HCT116 (cell line): ENCODE measurements around the gene CAVIN1. TPM values are rescaled to one million over a fixed set of nuclear protein-coding genes. Genes with fewer than 3 reads are reported as not detected.

Source experiments
- ATAC-seq: fragments of 200-7000 bp; cut with Tn5 transposase; 2 replicates; pipeline ENCODE4 v1.9.1; 2020; ENCODE audit warnings: mild to moderate bottlenecking, moderate library complexity
- BruUV-seq: library from RNA; stranded (reverse); fragments of 400-500 nt; replicated peaks from 2 replicates; lab custom pipeline; 2021; lab: Mats Ljungman, UMichigan
- CTCF ChIA-PET: fragments of 300-600 bp; sonication (Branson Sonifier 250); formaldehyde crosslinking; loops from one replicate; lab custom pipeline; 2021; ENCODE audit warnings: antibody characterized with exemption; lab: Charles Lee
- POLR2A ChIA-PET: fragments of 300-600, 350-600 bp; sonication (Branson Sonifier 250); formaldehyde crosslinking; loops from one replicate; lab custom pipeline; 2021; ENCODE audit warnings: antibody characterized with exemption; lab: Charles Lee
- RAD21 ChIA-PET, 2 experiments: fragments of 300-600 bp; sonication (Branson Sonifier 250); formaldehyde crosslinking; loops; one replicate each; lab custom pipeline; 2023; ENCODE audit warnings: low total read pairs in 2 of 2; ENCODE audit not compliant: uncharacterized antibody in 2 of 2, unreplicated experiment in 2 of 2, low non-redundant PET in 1 of 2; lab: Charles Lee
- DNase-seq: peaks from one replicate; pipeline ENCODE4 v3.0.0-alpha.2; 2010; ENCODE audit warnings: low read depth, low spot score
- H2AFZ ChIP-seq: fragments of 200-600 bp; shearing (Covaris generic), sonication (generic); 2 replicates; pipeline ENCODE4 v1.6.1; 2017; ENCODE audit warnings: low read depth, mixed run types, mixed read lengths, antibody characterized with exemption, low read length; ENCODE audit not compliant: poor library complexity, severe bottlenecking
- H3K27ac ChIP-seq: 2 replicates; pipeline ENCODE4 v1.5.1; 2012; ENCODE audit warnings: low read depth, low read length
- H3K27me3 ChIP-seq: fragments of 200-600 bp; sonication (generic); 2 replicates; pipeline ENCODE4 v1.6.1; 2016; ENCODE audit warnings: mixed run types, low read length, mixed read lengths; ENCODE audit not compliant: insufficient read depth
- H3K36me3 ChIP-seq, 2 experiments: fragments of 200-500 bp in 1 of 2; fragments of 200-600 bp in 1 of 2; sonication (Bioruptor generic) in 1 of 2; sonication (generic) in 1 of 2; 2 replicates each; pipeline versions ENCODE4 v1.5.1 to v1.6.1; 2014 to 2016; ENCODE audit warnings: low read length in 2 of 2, inconsistent platforms in 1 of 2, mixed read lengths in 1 of 2, mixed run types in 1 of 2; ENCODE audit not compliant: insufficient read depth in 2 of 2, control insufficient read depth in 1 of 2
- H3K4me1 ChIP-seq, 2 experiments: fragments of 200-600 bp in 1 of 2; sonication (generic) in 1 of 2; 2 replicates each; pipeline versions ENCODE4 v1.5.1 to v1.6.1; 2012 to 2017; ENCODE audit warnings: low read length in 2 of 2, inconsistent platforms in 1 of 2, mild to moderate bottlenecking in 1 of 2, mixed read lengths in 1 of 2, mixed run types in 1 of 2, moderate library complexity in 1 of 2; ENCODE audit not compliant: insufficient read depth in 2 of 2, control insufficient read depth in 1 of 2
- H3K4me2 ChIP-seq: fragments of 200-600 bp; sonication (generic); 2 replicates; pipeline ENCODE4 v1.6.1; 2017; ENCODE audit warnings: mixed run types, low read length, mixed read lengths
- H3K4me3 ChIP-seq, 2 experiments: fragments of 200-600 bp in 1 of 2; sonication (generic) in 1 of 2; replicated peaks in 1 of 2; 2 replicates each; pipeline ENCODE4 v1.5.1; 2011 to 2016; ENCODE audit warnings: low read length in 2 of 2, control low read depth in 1 of 2, low read depth in 1 of 2, mild to moderate bottlenecking in 1 of 2, mixed read lengths in 1 of 2, mixed run types in 1 of 2
- H3K79me2 ChIP-seq: fragments of 200-600 bp; sonication (generic); 2 replicates; pipeline ENCODE4 v1.6.1; 2017; ENCODE audit warnings: mild to moderate bottlenecking, mixed run types, low read length, moderate library complexity, mixed read lengths; ENCODE audit not compliant: insufficient read depth
- H3K9ac ChIP-seq: fragments of 200-600 bp; sonication (generic); 2 replicates; pipeline ENCODE4 v1.6.1; 2016; ENCODE audit warnings: low read length, mixed read lengths
- H3K9me2 ChIP-seq: fragments of 200-600 bp; sonication (generic), shearing (Covaris generic); 2 replicates; pipeline ENCODE4 v1.6.1; 2017; ENCODE audit warnings: mixed run types, mild to moderate bottlenecking, moderate library complexity; ENCODE audit not compliant: insufficient read depth
- H3K9me3 ChIP-seq, 2 experiments: fragments of 200-500 bp in 1 of 2; fragments of 200-600 bp in 1 of 2; sonication (Bioruptor generic) in 1 of 2; sonication (generic) in 1 of 2; 2 replicates each; pipeline ENCODE4 v1.6.1; 2014 to 2017; ENCODE audit warnings: low read length in 2 of 2, mixed read lengths in 2 of 2, inconsistent platforms in 1 of 2, low read depth in 1 of 2, mild to moderate bottlenecking in 1 of 2, mixed run types in 1 of 2, moderate library complexity in 1 of 2; ENCODE audit not compliant: control insufficient read depth in 1 of 2, insufficient read depth in 1 of 2
- H4K20me1 ChIP-seq: fragments of 200-600 bp; sonication (generic), shearing (Covaris generic); 2 replicates; pipeline ENCODE4 v1.6.1; 2017; ENCODE audit warnings: mixed run types, mild to moderate bottlenecking, moderate library complexity; ENCODE audit not compliant: insufficient read depth
- CTCF ChIP-seq, 3 experiments: fragments of 200-600 bp in 1 of 3; sonication (generic) in 1 of 3; IDR thresholded peaks in 2 of 3; conservative IDR thresholded peaks in 1 of 3; 2 replicates each; pipeline ENCODE4 v1.5.1; 2012 to 2017; ENCODE audit warnings: low read depth in 2 of 3, low read length in 2 of 3, antibody characterized with exemption in 1 of 3, borderline replicate concordance in 1 of 3, control low read depth in 1 of 3, mild to moderate bottlenecking in 1 of 3, mixed read lengths in 1 of 3, mixed run types in 1 of 3, moderate library complexity in 1 of 3; ENCODE audit not compliant: insufficient read depth in 1 of 3
- EZH2 ChIP-seq: fragments of 200-600 bp; sonication (generic); IDR thresholded peaks from 2 replicates; pipeline ENCODE4 v1.6.1; 2017; ENCODE audit warnings: antibody characterized with exemption, mixed run types
- POLR2A ChIP-seq: IDR thresholded peaks from 2 replicates; pipeline ENCODE4 v1.7.0; 2011; ENCODE audit warnings: borderline replicate concordance; ENCODE audit not compliant: insufficient read depth, insufficient read length; ENCODE audit errors: extremely low read depth
- RAD21 ChIP-seq: IDR thresholded peaks from 2 replicates; pipeline ENCODE4 v1.6.1; 2012; ENCODE audit warnings: low read depth, mild to moderate bottlenecking
- YY1 ChIP-seq: IDR thresholded peaks from 2 replicates; pipeline ENCODE4 v1.6.1; 2011; ENCODE audit warnings: low read length, low read depth, moderate library complexity, mild to moderate bottlenecking; ENCODE audit not compliant: insufficient replicate concordance; ENCODE audit errors: extremely low read depth
- ZNF274 ChIP-seq: fragments of 200-500 bp; sonication (Bioruptor generic); IDR thresholded peaks from 2 replicates; pipeline ENCODE4 v1.6.1; 2014; ENCODE audit warnings: mild to moderate bottlenecking, low read depth, low read length, inconsistent platforms
- intact Hi-C: fragments of 100-400 bp; cut with micrococcal nuclease; formaldehyde crosslinking; loops from 2 replicates; pipeline ENCODE4 v1.10.0; 2022
- total RNA-seq: library from RNA; stranded (reverse); gene quantifications from one replicate; pipeline ENCODE4 v1.2.1, GENCODE V29; 2021; ENCODE audit not compliant: unreplicated experiment

The CAVIN1 gene
- total RNA-seq, 1 experiment from 2014 or later: 79.7 TPM

GRCh38 chr17:42403150-42403549, 19.9 kb downstream of the CAVIN1 start:
- ChIA-PET RAD21 (interaction anchor here in 1 of 2 experiments (0.9 kb wide), 1 partner anchor 78 kb away, joined by 4 read pairs; no protein-coding TSS in a partner anchor), CTCF (interaction anchor here (0.7 to 1.4 kb wide), 2 partner anchors 19 to 181 kb away, joined by 3 to 6 read pairs; no protein-coding TSS in a partner anchor), POLR2A (interaction anchor here (1.0 kb wide), 1 partner anchor 14 kb away, joined by 3 read pairs; the partner anchor contains the start of gene STAT3)
- Histone ChIP-seq H3K4me1 (peaks cover 19 to 50% of the 10 kb centered on the region in 2 experiments), H3K27ac (no peak overlapping the region), H3K4me2 (no peak overlapping the region), H3K4me3 (no peak overlapping the region), H3K9me3 (no peaks in the 10 kb centered on the region), H3K27me3 (no peaks in the 10 kb centered on the region), H4K20me1 (no peaks in the 10 kb centered on the region), H3K36me3 (peaks cover 4 to 17% of the 10 kb centered on the region in 2 experiments; a peak in 2 of 4 replicates), H3K9me2 (no peaks in the 10 kb centered on the region), H2AFZ (no peak overlapping the region), H3K79me2 (peaks cover 38% of the 10 kb centered on the region), H3K9ac (no peak overlapping the region)
- no peak for DNase-seq
- ATAC-seq: no peak
- intact Hi-C loops: no loop called here
- TF ChIP-seq YY1: no peak
- peak; percentile 62 for TF ChIP-seq RAD21
- TF ChIP-seq CTCF (IDR thresholded peaks at IDR 0.05 in 2 of 3, conservative IDR thresholded peaks at IDR 0.05 in 1 of 3; ENCODE audit: borderline replicate concordance in 1 of 3, insufficient read depth in 1 of 3, low read depth in 2 of 3, low read length in 2 of 3): peak; percentile 12 to 55 (median 20); a peak in 2 of 6 replicates
- no TSS peak for BruUV-seq

- H3K4me3 ChIP-seq: no peak overlapping the region
- H3K9me2 ChIP-seq: no peaks in the 10 kb centered on the region
- CTCF ChIA-PET: interaction anchor here (1.4 kb wide), 1 partner anchor 180 kb away, joined by 6 read pairs; no protein-coding TSS in a partner anchor
- no peak overlapping the region for H3K9ac ChIP-seq
- no peaks in the 10 kb centered on the region for H3K27me3 ChIP-seq
- RAD21 ChIA-PET: no interaction called here
- H3K4me2 ChIP-seq: peak overlapping the region; percentile 15; the same call in 1 of the 2 replicates
- H3K79me2 ChIP-seq: peaks cover 27% of the 10 kb centered on the region; the same call in 1 of the 2 replicates
- peak; percentile 6; the same call in 1 of the 2 replicates for ATAC-seq
- no peak for DNase-seq
- BruUV-seq: no TSS peak
- no peak overlapping the region for H3K27ac ChIP-seq
- no peaks in the 10 kb centered on the region for H3K9me3 ChIP-seq
- peaks cover 10 to 40% of the 10 kb centered on the region in 2 experiments for H3K4me1 ChIP-seq
- intact Hi-C loops: no loop called here
- H2AFZ ChIP-seq: no peak overlapping the region
- POLR2A ChIA-PET: interaction anchor here (0.6 to 1.0 kb wide), 2 partner anchors 13 to 36 kb away, joined by 3 read pairs; partner anchors contain the start of gene STAT3
- TF ChIP-seq YY1 (no peak), CTCF (IDR thresholded peaks at IDR 0.05 in 2 of 3, conservative IDR thresholded peaks at IDR 0.05 in 1 of 3; ENCODE audit: borderline replicate concordance in 1 of 3, insufficient read depth in 1 of 3, low read depth in 2 of 3, low read length in 2 of 3) (no peak), EZH2 (no peak), POLR2A (no peak), ZNF274 (no peak)
- TF ChIP-seq, all 23 proteins: peak for 0
- peaks cover 4 to 17% of the 10 kb centered on the region in 2 experiments; a peak in 2 of 4 replicates for H3K36me3 ChIP-seq
- H4K20me1 ChIP-seq: no peaks in the 10 kb centered on the region
Measured at GRCh38 chr17:42402117-42402516, 20.9 kb downstream of the CAVIN1 start.
